HG03097 (cell line): ENCODE data around the gene C1QC.

ENCODE experiments used
- ATAC-seq: cut with Tn5 transposase; IDR thresholded peaks from one replicate; pipeline ENCODE4 v1.9.1; 2021; ENCODE audit not compliant: unreplicated experiment, low FRiP score

The C1QC gene

GRCh38 chr1:22643381-22643780 lies at the start of gene C1QC:
C1QC (plus strand) TSS chr1:22643633; CDS start chr1:22644024, 391 bp downstream.
- ATAC-seq: no peak

DNA sequence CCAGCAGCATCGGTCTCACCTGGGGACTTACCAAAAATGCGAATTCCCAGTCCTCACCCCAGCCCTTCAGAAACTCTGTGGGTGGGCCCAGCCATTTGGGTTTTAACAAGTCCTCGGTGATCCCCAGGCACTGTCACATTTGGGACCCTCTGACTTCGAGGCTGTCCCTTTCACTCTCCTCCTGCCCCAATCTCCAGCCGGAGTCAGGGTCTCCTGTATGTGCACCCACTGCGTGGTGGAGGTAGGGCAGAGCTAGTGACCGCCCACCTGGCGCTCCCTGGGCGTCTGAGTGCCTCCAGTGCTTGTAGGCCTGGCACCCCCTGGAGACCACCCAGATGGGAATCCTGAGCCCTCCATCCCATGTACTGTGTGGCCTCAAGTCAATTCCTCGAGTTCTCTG lies 49.0 kb upstream of the C1QC start:
- ATAC-seq: no peak

DNA sequence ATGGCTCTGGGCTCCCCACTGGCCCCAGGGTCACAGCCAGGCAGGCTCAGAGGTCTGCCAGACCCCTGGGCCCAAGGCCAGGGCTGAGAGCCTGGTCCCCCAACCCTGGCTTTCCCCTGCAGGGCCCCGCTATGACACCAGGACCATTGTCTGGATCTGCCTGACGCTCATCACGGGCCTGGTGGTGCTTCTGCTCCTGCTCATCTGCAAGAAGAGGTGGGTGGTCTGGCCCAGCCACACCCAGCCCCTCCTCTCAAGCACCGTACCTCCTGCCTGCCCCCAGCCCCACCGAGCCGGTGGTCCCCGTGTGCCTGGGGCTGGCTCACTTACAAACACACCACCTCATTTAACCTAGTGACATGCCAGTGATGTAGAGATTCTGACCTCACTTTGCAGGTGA lies 48.3 kb upstream of the C1QC start:
- no peak for ATAC-seq

DNA sequence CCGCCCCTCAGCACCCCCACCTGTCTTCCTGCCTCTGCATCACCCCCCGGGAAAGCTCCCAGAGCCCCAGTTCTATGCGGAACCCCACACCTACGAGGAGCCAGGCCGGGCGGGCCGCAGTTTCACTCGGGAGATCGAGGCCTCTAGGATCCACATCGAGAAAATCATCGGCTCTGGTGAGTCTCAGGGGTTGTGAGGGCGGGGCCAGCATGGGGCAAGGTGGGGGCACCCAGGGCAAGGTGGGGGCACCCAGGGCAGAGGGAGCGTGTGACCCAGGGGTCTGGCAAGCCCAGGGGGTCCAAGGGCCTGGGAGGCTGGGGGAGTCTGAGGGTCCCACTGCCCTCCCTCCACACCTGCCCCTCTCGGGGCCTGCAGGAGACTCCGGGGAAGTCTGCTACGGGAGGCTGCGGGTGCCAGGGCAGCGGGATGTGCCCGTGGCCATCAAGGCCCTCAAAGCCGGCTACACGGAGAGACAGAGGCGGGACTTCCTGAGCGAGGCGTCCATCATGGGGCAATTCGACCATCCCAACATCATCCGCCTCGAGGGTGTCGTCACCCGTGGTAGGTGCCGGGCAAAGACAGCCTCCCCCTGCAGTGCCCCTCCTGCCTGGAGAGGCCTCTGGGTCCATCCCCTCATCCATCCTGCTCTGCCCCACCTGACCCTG lies 46.0 kb upstream of the C1QC start:
- ATAC-seq: no peak

DNA sequence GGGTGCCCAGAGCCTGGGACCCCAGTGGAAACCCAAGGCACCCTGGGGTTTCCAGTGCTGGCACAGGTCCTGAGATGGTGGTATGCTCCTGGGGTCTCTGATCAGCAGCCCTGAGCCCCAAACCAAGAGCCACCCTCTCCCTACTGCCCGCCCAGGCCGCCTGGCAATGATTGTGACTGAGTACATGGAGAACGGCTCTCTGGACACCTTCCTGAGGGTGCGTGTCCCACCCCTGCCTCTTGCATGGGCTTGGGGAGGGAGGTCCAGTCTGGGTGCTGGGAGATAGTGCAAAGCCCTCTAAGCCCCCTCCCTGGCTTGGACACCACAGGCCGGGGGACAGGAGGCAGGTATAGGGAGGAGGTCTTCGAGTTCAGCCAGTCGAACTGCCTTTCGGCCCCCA lies 45.4 kb upstream of the C1QC start:
- ATAC-seq: no peak

DNA sequence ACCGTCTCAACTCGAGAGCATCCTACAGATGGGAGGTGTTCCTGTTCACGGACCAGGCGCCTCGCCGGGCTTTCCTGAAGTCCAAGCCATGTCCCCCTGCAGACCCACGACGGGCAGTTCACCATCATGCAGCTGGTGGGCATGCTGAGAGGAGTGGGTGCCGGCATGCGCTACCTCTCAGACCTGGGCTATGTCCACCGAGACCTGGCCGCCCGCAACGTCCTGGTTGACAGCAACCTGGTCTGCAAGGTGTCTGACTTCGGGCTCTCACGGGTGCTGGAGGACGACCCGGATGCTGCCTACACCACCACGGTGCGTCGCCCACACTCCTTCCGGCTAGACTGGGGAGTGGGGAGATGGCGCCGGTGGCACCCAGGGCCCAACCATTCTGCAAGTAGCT lies 44.7 kb upstream of the C1QC start:
- no peak for ATAC-seq

GRCh38 chr1:22600071-22600816 lies 43.2 kb upstream of the C1QC start:
- ATAC-seq: no peak

DNA sequence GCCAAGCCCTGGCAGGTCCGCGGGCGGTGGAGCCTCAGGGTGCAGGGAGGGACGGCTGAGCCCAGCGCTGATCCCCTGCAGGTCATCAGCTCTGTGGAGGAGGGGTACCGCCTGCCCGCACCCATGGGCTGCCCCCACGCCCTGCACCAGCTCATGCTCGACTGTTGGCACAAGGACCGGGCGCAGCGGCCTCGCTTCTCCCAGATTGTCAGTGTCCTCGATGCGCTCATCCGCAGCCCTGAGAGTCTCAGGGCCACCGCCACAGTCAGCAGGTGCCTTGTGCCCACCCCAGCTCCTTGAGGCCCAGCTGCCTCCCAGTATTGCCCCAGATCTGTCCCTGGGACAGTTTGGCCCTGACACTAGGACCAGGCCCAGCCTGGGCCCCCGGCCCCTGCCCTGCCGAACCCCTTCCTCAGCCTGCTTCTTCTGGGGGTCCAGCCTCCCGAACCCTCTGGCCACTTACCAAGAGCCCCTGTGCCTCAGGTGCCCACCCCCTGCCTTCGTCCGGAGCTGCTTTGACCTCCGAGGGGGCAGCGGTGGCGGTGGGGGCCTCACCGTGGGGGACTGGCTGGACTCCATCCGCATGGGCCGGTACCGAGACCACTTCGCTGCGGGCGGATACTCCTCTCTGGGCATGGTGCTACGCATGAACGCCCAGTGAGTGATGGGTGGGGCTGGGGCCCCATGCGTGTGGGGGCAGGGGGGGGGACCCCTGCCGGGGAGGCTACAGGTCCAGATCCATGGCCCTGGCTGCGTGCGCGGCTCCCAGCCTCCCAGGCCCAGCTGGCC lies 42.4 kb upstream of the C1QC start:
- no peak for ATAC-seq

GRCh38 chr1:22601610-22602009 lies 41.8 kb upstream of the C1QC start:
- ATAC-seq: no peak

DNA sequence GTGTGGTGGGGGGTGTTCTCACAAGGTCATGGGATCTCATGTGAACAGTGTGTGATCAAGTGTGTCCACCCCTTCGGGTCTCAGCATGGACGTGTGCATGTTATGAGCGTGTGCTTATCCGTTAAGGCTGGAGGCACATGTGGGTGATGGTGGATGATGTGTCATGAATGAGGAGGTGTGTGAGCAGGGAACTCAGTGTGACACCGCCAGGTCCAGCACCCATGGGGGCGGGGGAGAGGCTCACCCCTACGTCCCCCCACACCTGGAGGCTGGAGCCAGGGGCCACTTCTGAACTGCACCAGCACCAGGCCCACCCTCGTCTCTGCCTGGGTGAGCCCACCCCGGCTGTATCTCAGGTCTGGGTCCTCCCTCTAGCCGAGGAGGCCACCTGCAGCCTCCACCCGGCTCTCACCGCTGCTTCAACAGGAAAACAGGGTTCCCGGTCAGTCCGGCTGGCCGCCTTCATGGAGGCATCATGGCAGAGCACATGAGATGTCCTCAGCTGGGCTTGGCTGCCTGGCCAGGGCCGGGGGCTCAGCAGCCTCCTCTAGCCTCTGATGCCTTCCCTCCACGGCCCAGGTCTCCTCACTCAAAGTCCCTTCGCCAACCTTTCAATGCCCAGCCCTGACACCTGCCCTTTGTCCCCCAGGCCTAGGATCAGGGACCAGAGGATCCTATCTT lies 41.2 kb upstream of the C1QC start:
- no peak for ATAC-seq

DNA sequence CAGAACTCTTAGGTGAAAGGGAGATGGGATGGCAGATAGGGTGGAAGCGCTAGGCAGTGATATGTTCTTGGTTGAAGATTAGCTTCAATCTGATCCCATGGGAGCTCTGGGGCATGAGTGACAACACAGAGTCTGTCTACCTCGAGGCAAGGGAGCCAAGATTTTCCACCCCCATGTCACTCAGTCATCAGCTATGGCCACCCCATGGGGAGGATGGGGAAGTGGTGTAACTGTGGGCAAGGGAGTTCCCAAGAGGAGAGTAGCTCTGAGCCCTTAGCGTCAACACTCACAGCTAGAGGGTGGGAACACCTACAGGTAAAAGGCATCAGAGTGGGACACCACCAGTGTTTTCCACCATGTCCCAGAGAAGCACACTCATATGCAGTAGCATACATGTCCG lies 37.3 kb upstream of the C1QC start:
- ATAC-seq: no peak

- no peak for ATAC-seq
These were observed 36.3 kb upstream of the C1QC start for GRCh38 chr1:22607154-22607553.

DNA sequence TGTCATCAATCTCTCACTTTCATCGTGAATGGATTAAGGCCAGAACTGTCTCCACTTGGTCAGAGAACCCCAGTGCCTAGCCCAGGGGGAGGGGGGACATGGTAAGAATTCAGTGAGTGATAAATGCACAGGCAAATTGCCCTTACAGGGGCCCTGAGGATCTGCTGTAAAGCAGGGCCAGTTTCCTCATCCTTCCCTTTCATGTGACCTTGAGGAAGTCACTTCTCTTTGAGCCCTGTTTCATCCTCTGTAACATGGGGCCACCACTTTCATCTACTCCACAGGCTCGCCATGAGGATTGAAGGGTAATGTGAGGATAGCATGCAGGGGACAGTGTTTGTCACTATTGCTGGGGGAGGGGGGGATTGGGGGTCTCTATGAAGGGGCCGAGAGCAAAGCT lies 35.1 kb upstream of the C1QC start:
- ATAC-seq: no peak

DNA sequence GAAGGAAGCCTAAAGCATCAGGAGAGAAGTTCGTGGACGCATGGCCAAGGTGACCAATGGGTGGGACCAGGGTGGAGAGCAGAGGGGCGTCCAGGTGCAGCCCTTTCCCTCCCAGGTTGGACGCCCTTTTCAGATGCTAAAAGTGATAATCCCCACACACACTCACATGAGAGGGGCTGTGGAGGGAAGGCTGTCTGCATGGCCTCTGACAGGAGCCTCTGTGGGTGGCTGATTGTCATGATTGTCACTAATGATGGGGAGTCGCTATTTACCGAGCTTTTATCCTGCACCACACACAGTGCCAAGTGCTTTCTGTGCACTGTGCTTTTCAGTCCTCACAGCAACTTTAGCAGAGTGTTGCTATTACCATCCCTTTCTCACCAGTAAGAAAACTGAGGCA lies 34.1 kb upstream of the C1QC start:
- ATAC-seq: no peak

GRCh38 chr1:22611530-22611947 lies 31.9 kb upstream of the C1QC start:
- ATAC-seq: no peak

DNA sequence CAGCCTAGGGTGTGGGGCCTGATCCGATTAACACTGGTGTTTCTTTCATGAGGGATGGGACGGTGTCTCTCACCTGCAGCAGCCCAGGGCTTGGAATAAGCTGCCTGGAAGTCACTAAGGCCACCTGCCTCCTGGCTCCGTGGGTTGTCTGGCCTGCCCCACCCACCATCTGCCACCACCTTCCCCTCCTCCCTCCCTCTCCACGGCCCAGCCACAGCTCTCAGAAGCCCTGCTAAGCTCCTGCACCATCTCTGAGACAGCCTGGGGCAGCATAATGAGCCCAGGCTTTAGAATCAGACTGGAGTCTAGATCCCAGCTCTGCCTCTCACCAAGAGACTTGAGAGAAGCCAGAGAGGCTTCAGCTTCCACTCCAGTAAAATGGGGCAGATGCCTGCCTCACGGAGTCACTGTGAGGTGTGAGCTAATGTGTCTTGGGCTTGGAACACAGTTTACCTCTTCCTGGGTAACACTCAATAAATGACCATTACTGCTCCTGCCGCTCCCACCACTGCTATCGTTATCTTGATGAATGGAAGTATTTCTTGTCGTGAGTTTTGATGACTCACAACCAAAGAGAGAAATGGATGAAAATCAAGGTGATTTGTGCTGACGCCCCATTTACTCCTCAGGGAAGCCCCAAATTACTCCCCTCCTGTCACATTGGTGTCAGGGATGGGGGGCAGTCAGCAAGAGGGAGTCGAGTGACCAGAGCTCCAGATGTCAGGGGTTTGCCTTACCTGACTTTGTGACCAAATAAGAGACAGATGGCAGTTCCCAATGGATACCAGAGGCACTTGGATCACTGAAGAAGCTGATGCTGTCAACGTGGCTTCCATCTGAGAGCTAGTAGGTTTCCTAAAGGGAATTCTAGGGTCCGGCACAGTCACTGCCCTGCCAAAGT lies 30.5 kb upstream of the C1QC start:
- ATAC-seq: no peak

- no peak for ATAC-seq
These were observed 29.9 kb upstream of the C1QC start for GRCh38 chr1:22613572-22613918.

DNA sequence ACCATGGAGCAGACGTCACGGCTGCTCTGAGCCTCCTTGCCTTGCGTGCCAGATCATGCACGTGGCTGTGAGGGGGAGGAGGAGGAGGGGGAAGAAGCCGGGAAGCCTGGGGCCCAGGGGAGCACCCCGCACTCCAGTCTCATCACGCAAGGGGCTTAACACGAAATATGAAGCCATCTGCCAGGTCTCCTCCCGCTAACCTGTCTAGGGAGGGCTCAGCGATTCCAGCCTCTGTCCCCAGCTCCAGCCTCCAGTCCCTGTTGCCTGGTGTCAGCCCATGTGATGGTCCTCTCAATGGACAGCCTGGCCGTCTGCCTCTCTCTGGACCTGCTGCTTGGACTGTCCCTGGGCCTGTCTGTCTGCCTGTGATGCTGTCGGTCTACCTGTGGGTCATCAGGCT lies 29.5 kb upstream of the C1QC start:
- no peak for ATAC-seq

DNA sequence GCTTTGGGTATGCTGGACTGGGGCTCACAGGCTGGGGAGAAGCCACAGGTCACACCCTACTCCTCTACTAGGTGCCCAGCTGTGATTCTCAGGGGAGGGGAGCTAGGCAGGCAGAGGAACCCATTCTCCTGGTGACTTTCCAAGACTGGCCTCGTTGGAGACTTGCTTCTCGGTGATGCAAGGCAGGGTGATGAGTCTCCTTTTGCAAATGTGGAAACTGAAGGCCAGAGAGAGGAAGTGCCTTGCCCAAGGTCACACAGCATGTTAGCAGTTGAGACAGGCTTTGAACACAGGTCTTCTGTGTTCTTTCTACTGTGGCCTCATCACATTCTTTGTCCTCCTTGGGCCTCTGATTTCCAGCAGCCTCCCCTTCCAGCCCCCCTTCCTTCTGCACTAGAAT lies 27.5 kb upstream of the C1QC start:
- no peak for ATAC-seq

- ATAC-seq: no peak
These were observed 26.9 kb upstream of the C1QC start for GRCh38 chr1:22616571-22616970.
